H1 (cell line): ENCODE measurements around the gene TMEM145.
"Not testable (repeated sequence)": the region's sequence is repeated elsewhere in the genome, so short reads cannot be mapped to it uniquely, and the experiment has no call there.

ENCODE experiments used
- ASH2L ChIP-seq: fragments of 200-600, 300-600 bp; sonication (generic); IDR thresholded peaks from one replicate; pipeline ENCODE4 v1.7.1; 2017; ENCODE audit warnings: low read length
- BCL11A ChIP-seq, 2 experiments: IDR thresholded peaks; one replicate each; pipeline ENCODE4 v1.6.1; 2011; ENCODE audit warnings: low read depth in 2 of 2, low read length in 2 of 2, mild to moderate bottlenecking in 2 of 2
- POLR2A ChIP-seq, 2 experiments: IDR thresholded peaks; 1 replicate in 1 of 2; 2 replicates in 1 of 2; pipeline ENCODE4 v1.6.1; 2011; ENCODE audit warnings: low read depth in 2 of 2, low read length in 2 of 2, mild to moderate bottlenecking in 2 of 2; ENCODE audit errors: control extremely low read depth in 1 of 2
- TF ChIP-seq, protein P1 (sequence below), 3 experiments: IDR thresholded peaks; 1 replicate in 2 of 3; 2 replicates in 1 of 3; pipeline versions ENCODE4 v1.5.1 to v1.6.1; 2011; ENCODE audit warnings: low read length in 3 of 3, mild to moderate bottlenecking in 3 of 3, inconsistent platforms in 2 of 3, low read depth in 1 of 3, moderate library complexity in 1 of 3; ENCODE audit not compliant: insufficient read depth in 1 of 3; ENCODE audit errors: control extremely low read depth in 1 of 3

DNA sequence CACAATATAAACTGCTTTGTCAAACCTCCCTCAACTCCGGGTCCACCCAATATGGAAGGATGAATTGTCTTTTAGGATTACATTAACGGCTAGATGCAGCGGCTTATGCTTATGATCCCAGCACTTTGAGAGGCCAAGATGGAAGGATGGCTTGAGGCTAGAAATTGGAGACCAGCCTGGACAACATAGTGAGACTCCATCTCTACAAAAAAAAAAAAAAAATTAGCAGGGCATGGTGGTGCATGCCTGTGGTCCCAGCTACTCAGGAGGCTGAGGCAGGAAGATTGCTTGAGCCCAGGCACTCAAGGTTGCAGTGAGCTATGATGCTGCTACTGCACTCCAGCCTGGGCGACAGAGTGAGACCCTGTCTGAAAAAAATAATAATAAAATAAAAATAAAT, 47.0 kb upstream of the TMEM145 start:
- TF ChIP-seq POLR2A (IDR thresholded peaks at IDR 0.05; ENCODE audit: control extremely low read depth in 1 of 2, low read depth in 2 of 2, low read length in 2 of 2); BCL11A (IDR thresholded peaks at IDR 0.05; ENCODE audit: low read depth in 2 of 2, low read length in 2 of 2); ASH2L: not testable (repeated sequence)
- TF ChIP-seq, protein P1, sequence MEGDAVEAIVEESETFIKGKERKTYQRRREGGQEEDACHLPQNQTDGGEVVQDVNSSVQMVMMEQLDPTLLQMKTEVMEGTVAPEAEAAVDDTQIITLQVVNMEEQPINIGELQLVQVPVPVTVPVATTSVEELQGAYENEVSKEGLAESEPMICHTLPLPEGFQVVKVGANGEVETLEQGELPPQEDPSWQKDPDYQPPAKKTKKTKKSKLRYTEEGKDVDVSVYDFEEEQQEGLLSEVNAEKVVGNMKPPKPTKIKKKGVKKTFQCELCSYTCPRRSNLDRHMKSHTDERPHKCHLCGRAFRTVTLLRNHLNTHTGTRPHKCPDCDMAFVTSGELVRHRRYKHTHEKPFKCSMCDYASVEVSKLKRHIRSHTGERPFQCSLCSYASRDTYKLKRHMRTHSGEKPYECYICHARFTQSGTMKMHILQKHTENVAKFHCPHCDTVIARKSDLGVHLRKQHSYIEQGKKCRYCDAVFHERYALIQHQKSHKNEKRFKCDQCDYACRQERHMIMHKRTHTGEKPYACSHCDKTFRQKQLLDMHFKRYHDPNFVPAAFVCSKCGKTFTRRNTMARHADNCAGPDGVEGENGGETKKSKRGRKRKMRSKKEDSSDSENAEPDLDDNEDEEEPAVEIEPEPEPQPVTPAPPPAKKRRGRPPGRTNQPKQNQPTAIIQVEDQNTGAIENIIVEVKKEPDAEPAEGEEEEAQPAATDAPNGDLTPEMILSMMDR (IDR thresholded peaks at IDR 0.05; ENCODE audit: control extremely low read depth in 1 of 3, insufficient read depth in 1 of 3, low read depth in 1 of 3, low read length in 3 of 3), result not testable (repeated sequence)
